A549 treated with Hydrocortisone at 1 μM for 4 hours (cell line): ENCODE results near the gene ELAPOR2. TPM values are rescaled to one million over a fixed set of nuclear protein-coding genes. Genes with fewer than 3 reads are reported as not detected.

Experiments
- total RNA-seq: library from RNA; stranded (reverse); fragments of 200-300 nt; extraction: Qiagen RNA extraction; gene quantifications from 5 replicates; pipeline ENCODE4 v1.2.3, GENCODE V29; 2022

ELAPOR2 gene, protein sequence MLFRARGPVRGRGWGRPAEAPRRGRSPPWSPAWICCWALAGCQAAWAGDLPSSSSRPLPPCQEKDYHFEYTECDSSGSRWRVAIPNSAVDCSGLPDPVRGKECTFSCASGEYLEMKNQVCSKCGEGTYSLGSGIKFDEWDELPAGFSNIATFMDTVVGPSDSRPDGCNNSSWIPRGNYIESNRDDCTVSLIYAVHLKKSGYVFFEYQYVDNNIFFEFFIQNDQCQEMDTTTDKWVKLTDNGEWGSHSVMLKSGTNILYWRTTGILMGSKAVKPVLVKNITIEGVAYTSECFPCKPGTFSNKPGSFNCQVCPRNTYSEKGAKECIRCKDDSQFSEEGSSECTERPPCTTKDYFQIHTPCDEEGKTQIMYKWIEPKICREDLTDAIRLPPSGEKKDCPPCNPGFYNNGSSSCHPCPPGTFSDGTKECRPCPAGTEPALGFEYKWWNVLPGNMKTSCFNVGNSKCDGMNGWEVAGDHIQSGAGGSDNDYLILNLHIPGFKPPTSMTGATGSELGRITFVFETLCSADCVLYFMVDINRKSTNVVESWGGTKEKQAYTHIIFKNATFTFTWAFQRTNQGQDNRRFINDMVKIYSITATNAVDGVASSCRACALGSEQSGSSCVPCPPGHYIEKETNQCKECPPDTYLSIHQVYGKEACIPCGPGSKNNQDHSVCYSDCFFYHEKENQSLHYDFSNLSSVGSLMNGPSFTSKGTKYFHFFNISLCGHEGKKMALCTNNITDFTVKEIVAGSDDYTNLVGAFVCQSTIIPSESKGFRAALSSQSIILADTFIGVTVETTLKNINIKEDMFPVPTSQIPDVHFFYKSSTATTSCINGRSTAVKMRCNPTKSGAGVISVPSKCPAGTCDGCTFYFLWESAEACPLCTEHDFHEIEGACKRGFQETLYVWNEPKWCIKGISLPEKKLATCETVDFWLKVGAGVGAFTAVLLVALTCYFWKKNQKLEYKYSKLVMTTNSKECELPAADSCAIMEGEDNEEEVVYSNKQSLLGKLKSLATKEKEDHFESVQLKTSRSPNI
- total RNA-seq = 0.07 to 0.22 TPM (median 0.16 TPM) in 4 of 5 replicates, not detected in the other

DNA sequence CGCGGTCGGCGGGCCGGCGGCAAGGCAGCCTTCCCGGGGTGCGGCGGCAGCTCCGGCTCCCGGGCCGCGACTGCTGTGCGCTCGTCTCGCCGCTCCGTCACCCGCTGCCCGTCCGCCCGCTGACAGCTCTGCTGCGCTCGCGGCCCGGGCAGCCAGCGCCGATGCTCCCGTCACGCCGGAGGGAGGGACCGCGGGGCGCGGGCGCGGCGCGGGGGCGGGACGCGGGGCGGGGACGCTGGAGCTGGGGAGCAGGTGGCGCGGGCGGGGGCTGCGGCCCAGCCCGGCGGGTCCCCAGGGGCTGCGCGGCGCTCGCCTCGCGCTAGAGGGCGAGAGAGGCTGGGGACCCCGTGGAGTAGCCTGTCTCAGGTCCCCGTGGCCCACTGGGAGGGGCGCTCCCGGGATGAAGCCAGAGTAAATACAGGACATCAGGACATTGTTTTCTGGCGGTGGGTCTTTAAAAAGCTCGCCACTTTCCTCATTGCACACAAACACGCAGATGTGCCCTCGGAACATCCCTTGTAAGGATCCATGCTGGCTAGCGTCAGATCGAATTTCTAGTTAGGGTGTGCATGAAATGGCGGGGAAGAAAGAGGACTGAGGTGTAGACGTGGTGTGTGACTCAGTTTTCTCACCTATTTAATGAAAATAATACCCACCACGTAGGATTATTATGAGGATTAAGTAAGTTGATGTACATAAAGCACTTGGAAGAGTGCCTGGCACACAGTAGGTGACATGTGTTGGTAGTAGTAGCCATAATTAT lies at the start of gene ELAPOR2:
ELAPOR2 (minus strand) TSS at position 130 of the 763 bp plus-strand sequence. CDS start 141 bp downstream, outside the sequence.

Other genes with a start within 250 kb of the ELAPOR2 start
- gene DMTF1, start 92.8 kb upstream of the ELAPOR2 start, total RNA-seq = 14.7 to 22.4 TPM (median 18.5 TPM) in 5 replicates
- gene TMEM243, start 160.1 kb upstream of the ELAPOR2 start, total RNA-seq = 23.5 to 27.3 TPM (median 25.8 TPM) in 5 replicates